ENCODE data around the gene AK9.
A peak's percentile ranks its signal among the peaks of the same experiment; 100 is the strongest.
"Not testable (repeated sequence)": the region's sequence is repeated elsewhere in the genome, so short reads cannot be mapped to it uniquely, and the experiment has no call there.

AK9 gene

GRCh38 chr6:109626311-109626710, 64.7 kb downstream of the AK9 start:
- no peak for DNase-seq (ENCODE audit: low read depth)

DNA sequence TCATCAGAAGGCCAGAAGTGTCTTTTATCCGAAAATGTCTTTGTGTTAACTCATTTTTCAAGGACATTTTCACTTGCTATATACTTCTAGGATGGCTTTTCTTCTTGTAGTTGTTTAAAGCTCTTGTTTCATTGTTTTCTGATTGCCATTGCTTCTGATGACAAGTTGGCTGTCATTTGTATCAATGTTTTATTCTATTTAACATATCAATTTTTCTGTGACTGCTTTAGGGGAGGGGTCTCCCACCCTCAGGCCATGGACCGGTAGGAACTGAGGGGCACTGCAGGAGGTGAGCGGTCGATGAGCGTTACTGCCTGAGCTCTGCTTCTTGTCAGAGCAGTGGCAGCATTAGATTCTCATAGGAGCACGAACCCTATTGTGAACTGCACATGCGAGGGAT, 65.8 kb downstream of the AK9 start:
- no peak for DNase-seq (ENCODE audit: low read depth)

GRCh38 chr6:109623288-109623687, 67.7 kb downstream of the AK9 start:
- no peak for DNase-seq (ENCODE audit: low read depth)

DNA sequence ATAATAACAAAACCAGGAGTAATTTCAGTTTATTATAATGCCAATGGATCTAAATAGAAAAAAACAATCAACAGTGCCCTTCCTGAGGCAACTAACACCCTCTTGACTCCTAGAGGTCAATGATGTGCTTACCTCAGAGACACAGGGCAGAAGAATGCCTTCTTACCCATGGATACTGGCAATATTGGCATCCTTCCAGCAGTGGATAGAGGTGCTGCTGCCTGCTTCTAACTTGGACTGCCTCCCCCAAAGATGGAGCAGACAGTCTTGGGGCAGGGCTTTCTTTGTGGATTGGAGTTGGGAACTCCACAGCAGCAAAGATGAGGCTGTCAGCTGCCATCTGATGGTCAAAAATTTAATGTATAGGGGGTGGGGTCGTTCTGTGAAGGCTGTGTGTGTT, 78.7 kb downstream of the AK9 start:
- DNase-seq (ENCODE audit: low read depth): no peak

DNA sequence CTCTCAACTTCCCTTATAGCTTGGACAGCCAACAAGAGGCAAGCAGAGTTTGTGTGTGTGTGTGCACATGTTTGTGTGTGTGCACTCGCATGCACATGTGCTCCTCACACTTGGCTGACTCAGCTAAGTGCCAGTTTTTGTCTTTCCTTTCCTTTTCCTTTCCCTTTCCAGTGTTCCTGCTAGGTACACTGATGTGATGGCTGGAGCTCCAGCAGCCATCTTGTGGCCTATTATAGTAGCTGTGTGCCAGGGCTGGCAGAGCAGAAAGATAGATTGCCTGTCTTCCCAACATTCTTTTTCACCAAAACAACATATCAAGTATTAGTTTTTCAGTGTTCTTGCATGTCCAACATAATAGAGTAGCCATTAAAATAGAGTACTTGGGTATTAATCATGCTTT, 79.5 kb downstream of the AK9 start:
- DNase-seq (ENCODE audit: low read depth): no peak

DNA sequence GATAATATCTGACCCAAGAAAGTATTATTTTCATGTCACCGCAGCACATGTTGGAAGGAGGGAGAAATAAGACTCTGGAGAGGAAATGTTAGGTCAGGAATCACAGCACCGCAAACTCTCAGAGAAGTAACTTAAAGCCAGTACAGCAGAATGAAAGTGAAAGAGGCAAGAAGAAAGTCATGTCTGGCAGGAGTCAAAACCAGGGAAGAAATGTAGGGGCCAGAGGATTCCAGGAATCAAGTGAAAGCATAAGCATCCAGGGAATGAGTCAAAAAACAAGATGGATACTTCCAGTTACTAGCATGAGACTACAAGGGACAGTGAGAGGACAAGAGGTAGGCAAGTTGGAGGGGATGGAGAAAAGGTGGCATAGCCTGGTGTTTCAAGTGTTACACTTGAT, 80.4 kb downstream of the AK9 start:
- no peak for DNase-seq (ENCODE audit: low read depth)

- DNase-seq (ENCODE audit: low read depth): no peak
Measured at GRCh38 chr6:109609737-109610136, 81.3 kb downstream of the AK9 start.

DNA sequence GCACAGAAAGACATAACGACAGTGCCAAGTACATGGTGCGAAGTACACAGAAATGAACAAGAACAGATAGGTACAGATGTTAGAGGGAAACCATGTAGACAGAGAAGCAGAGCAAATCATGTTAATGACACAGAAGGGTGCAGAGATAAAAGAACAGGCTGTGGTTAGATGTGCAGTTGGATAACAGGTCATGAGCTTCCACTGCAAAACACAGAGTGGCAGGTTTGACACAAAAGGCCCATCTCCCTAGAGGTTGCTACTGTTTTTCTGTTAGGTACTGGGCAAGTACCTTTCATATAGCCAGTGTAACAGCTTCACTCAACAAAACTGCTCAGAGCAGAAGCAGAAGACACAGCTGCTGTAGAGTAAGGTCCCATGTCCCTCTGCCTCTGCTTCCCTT, 84.6 kb downstream of the AK9 start:
- DNase-seq (ENCODE audit: low read depth): no peak

DNA sequence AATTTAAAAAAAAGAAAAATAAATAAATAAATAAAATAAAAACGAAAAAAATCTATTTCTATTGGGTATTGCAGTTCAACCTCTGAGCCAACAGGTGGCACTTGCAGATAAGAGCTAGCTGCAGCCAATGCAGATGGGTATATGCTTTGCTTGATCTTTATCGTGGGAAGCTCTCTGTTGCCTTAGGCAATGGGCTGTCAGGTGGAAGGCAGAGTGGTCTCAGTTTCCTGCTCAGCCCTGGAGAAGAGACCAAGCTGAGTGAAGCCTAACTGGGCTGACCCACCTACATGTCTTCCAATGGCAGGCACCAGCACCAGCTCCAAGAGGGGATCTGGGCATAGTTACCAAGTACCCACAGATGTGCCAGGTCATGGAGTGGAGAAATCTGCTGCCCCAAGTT, 95.0 kb downstream of the AK9 start:
- DNase-seq (ENCODE audit: low read depth): no peak

- DNase-seq (ENCODE audit: low read depth): no peak
Measured at GRCh38 chr6:109580519-109580918, 110.5 kb downstream of the AK9 start.

- no peak for DNase-seq (ENCODE audit: low read depth)
Measured at GRCh38 chr6:109579361-109579760, 111.6 kb downstream of the AK9 start.

- DNase-seq (ENCODE audit: low read depth): not testable (repeated sequence)
Measured at GRCh38 chr6:109569901-109570300, 121.1 kb downstream of the AK9 start.

DNA sequence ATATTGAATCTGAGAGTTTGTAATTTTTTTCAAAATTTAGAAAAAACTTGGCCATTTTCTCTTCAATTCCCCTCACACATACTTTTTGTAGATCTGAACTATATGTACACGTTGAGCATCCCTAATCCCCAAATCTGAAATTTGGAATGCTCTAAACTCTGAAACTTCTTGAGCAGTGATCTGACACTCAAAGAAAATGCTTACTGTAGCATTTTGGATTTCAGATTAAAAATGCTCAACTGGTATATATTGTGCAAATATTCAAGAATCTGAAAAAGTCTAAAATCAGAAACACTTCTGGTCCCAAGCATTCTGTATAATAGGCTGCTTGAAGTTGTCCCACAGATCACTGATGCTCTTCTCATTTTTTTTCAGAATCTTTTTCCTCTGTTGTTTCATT, 129.2 kb downstream of the AK9 start:
- no peak for DNase-seq (ENCODE audit: low read depth)

DNA sequence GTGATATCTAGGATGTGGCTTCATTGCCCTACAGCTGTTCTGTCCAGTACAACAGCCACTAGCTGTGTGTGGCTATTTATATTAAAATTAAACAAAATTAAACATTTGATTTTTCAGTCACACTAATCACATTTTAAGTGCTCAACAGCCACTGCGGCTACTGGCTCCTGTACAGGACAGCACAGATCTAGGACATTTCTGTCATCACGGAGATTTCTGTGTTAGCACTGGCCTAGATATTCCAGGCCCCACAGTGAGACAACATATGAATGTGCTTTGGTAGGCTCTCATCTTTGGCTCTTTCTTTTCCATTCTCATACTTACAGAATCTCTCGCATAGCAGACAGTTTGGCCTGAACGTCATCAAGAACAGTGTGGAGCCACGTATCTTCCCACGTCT, 159.6 kb downstream of the AK9 start:
- DNase-seq (ENCODE audit: low read depth): no peak

GRCh38 chr6:109527989-109528388, 163.0 kb downstream of the AK9 start:
- no peak for DNase-seq (ENCODE audit: low read depth)

GRCh38 chr6:109526905-109527628, 163.9 kb downstream of the AK9 start:
- peak; percentile 15 for DNase-seq (ENCODE audit: low read depth)

GRCh38 chr6:109524129-109524528, 166.9 kb downstream of the AK9 start:
- DNase-seq (ENCODE audit: low read depth): no peak

DNA sequence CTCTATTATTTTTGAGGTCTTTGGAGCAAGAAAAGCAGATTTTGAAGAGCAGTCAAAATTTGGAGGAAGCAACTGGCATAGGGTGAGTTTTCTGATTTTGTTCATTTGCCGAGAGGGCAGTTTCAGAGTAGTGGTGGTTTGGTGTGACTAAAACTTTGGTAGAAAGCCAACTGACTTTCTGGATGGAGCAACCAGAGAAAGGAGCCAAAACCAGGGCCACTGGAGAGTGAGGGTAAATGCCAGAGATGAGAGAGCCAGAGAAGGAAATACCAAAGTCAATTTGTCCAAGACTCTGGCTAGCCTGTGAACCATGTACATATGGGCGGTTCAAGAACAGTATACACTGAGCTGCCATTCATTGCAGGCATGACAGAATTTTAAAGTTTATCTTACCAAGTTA, 167.5 kb downstream of the AK9 start:
- DNase-seq (ENCODE audit: low read depth): no peak

- no peak for DNase-seq (ENCODE audit: low read depth)
Measured at GRCh38 chr6:109521080-109521479, 169.9 kb downstream of the AK9 start.

GRCh38 chr6:109519647-109520046, 171.4 kb downstream of the AK9 start:
- DNase-seq (ENCODE audit: low read depth): not testable (repeated sequence)

- DNase-seq (ENCODE audit: low read depth): no peak
Measured at GRCh38 chr6:109516929-109517328, 174.1 kb downstream of the AK9 start.

GRCh38 chr6:109515781-109516409, 175.1 kb downstream of the AK9 start:
- DNase-seq (ENCODE audit: low read depth): no peak

DNA sequence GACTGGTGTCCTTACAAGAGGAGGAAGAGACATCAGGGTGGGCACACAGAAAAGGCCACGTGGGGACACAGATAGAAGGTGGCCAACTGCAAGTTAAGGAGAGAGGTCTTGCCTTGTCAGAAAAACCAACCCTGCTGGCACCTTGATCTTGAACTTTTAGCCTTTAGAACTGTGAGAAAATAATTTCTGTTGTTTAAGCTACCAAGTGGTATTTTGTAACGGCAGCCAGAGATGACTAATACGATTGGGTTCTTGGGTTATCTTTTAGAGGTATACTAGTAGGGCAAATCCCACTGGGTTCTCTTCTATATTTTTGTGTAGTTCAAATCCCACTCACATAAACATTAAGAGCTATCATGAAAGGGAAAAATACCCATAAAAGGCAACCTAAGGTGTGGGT, 176.1 kb downstream of the AK9 start:
- DNase-seq (ENCODE audit: low read depth): no peak

DNA sequence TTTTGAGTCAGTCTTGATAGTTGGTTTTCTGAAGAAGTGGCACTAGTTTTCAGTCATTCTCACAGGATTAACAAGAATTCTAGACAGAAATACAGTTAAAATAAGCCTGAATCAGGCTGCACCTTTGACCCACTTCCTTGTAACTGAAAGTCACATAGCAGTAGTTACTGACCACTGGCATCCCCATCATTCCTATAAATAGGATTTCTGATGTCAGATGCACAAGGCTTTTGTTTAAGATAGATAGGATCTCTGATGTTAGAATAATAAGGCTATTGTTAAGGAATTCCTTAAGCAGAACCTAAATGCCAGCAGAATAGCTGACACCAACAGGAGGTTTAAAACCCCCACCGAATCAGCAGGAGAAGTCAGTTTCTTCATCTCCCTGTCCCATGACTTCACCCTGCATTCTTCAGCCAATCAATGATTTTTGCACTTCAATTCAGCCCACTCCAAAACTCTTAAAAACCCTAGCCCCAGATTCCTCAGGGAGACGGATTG, 177.4 kb downstream of the AK9 start:
- no peak for DNase-seq (ENCODE audit: low read depth)
